Heart right ventricle (tissue), 16 donors: ENCODE results near the gene RPS6KA2. TPM values are rescaled to one million over a fixed set of nuclear protein-coding genes. Genes with fewer than 3 reads are reported as not detected.
"Not testable (repeated sequence)": the region's sequence is repeated elsewhere in the genome, so short reads cannot be mapped to it uniquely, and the experiment has no call there.

Experiments
- ATAC-seq, 8 donors: fragments of 200-7000 bp; cut with Tn5 transposase; one replicate each; pipeline ENCODE4 v1.9.1; 2020; ENCODE audit warnings: mild to moderate bottlenecking in 8 of 8, moderate library complexity in 8 of 8, moderate number of reproducible peaks in 1 of 8
- DNase-seq, 2 donors: peaks; one replicate each; pipeline ENCODE4 v3.0.0-alpha.2; 2020
- H3K27ac ChIP-seq, 10 donors: fragments of 200-600 bp; sonication (generic) in 2 of 10; one replicate each; pipeline versions ENCODE4 v1.5.0 to v1.8.0; 2020 to 2022; ENCODE audit warnings: mild to moderate bottlenecking in 3 of 10
- H3K27me3 ChIP-seq, 7 donors: fragments of 200-600 bp; one replicate each; pipeline ENCODE4 v1.8.0; 2021 to 2022; ENCODE audit warnings: mild to moderate bottlenecking in 2 of 7
- H3K36me3 ChIP-seq, 9 donors: fragments of 200-600 bp; sonication (generic) in 1 of 9; one replicate each; pipeline versions ENCODE4 v1.5.0 to v1.8.0; 2020 to 2022; ENCODE audit warnings: mild to moderate bottlenecking in 2 of 9
- H3K4me1 ChIP-seq, 9 donors: fragments of 200-600 bp; sonication (generic) in 1 of 9; one replicate each; pipeline versions ENCODE4 v1.5.0 to v1.8.0; 2020 to 2022; ENCODE audit warnings: mild to moderate bottlenecking in 4 of 9
- H3K4me3 ChIP-seq, 10 donors: fragments of 200-600 bp; sonication (generic) in 2 of 10; one replicate each; pipeline versions ENCODE4 v1.5.0 to v1.8.0; 2020 to 2022; ENCODE audit warnings: mild to moderate bottlenecking in 7 of 10, moderate library complexity in 2 of 10
- H3K9me3 ChIP-seq, 11 donors: fragments of 200-600 bp in 10 of 11; sonication (generic) in 2 of 11; one replicate each; pipeline versions ENCODE4 v1.5.0 to v1.8.0; 2013 to 2022; ENCODE audit warnings: mild to moderate bottlenecking in 2 of 11, control low read depth in 1 of 11, moderate library complexity in 1 of 11
- CTCF ChIP-seq, 9 donors: fragments of 200-600 bp; sonication (generic) in 2 of 9; IDR thresholded peaks; one replicate each; pipeline versions ENCODE4 v1.5.0 to v1.8.0; 2021 to 2022; ENCODE audit warnings: antibody characterized with exemption in 9 of 9, mild to moderate bottlenecking in 5 of 9, moderate library complexity in 1 of 9
- WGBS, 2 donors: extraction: QIAGEN DNeasy Blood & Tissue Kit; methylation state at CpG; one replicate each; pipeline ENCODE4 v1.1.7; 2013; ENCODE audit warnings: inconsistent platforms in 1 of 2; 5-methylcytosine and 5-hydroxymethylcytosine counted together
- intact Hi-C, 10 donors: fragments of 100-400 bp; cut with DNase I; formaldehyde crosslinking; loops; one replicate each; pipeline versions ENCODE4 v1.11.1 to v1.14.2; 2022
- polyA plus RNA-seq, 2 donors: library from polyadenylated mRNA; stranded (reverse); fragments of 200-250 nt; gene quantifications; one replicate each; pipeline ENCODE4 v1.2.3, GENCODE V29; 2013
- total RNA-seq, 10 donors: library from RNA; stranded (reverse); fragmentation: NEBNext Ultra II Directional in 3 of 10; extraction: Animal tissue kit (Norgen Biotek cat#: 25700) in 3 of 10; gene quantifications; one replicate each; pipeline versions ENCODE4 v1.2.1 to v1.2.4, GENCODE V29; 2021 to 2023
- donor health status: Arrhythmogenic right ventricular cardiomyopathy.
- donor health status: ischemic (EF 13 %, LVEDD 7.1; RV severe dilation, severe dysfunction).
- donor health status: healthy with polysubstance abuse.
- donor health status: DM: no; HTN: yes; CAD: no.
- donor health status: DM: no; HTN: no; CAD: no.
- donor health status: ischemic (EF 25% LVEDD 6.9; RV normal size, moderate dysfunction).
- donor health status: ischemic (EF 25% LVEDD 5.7; RV mildly dilated, moderate dysfunction).
- donor health status: healthy.
- donor health status: DM: yes; HTN: yes; CAD: no.
- donor health status: Ischemic cardiomyopathy.
- donor health status: ischemic (EF 35%, LVEDD 5.7; RV mildly dilated, moderate dysfunction).
- donor health status: nonischemic (EF 11% LVEDD 7.7; RV severe dilation, severe dysfunction).
- donor health status: DM: yes; HTN: yes; CAD: no.
- donor health status: PGD.
- donor health status: ischemic (EF 29% LVEDD 5.4; RV normal size, mild dysfunction).
- donor health status: nonischemic (EF 23%, LVEDD 6.1; RV moderate dilation, normal function).

Gene RPS6KA2
- total and polyA plus RNA-seq, 12 donors: 20.3 to 91.4 (median 73.7) TPM

DNA sequence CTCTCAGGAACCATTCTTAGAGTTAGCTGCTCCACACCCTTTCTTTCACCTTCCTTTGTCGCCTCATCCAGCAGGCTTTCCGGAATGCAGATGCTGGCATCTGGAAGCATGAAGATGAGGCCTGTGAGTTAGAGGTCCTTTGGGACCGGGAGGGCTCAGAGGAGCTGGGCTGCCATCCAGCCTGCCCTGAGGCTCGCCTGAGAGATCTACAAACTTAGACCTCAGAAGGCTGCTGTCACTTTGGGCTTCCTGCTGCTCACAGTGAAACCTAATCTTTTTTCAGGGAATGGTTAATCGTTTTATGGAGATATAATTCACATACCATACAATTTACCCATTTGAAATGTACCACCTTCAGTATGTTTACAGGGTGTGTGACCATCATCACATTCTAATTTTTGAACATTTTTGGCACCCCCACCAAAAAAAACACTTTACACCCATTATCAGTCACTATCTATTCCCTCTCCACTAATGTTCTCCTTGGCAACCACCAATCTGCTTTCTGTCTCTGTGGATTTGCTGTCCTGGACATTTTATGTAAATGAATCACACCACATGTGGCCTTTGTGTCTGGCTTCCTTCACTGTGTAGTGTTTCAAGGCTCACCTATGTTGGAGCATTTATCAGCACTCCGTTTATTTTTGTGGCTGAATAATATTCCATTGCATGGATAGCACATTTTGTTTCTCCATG lies 224.3 kb downstream of the RPS6KA2 start:
- TF ChIP-seq CTCF (IDR thresholded peaks at IDR 0.05): no peak
- intact Hi-C loops: loop anchor here in 9 of 10 donors (5.0 to 10.0 kb wide), 6 partner anchors 90 to 518 kb away; partner anchors contain the start of gene TBXT (in 1 of the 9)
- DNase-seq (no peak), ATAC-seq (no peak)
- Histone ChIP-seq H3K4me3 (no peak overlapping the region), H3K4me1 (peaks cover 0 to 4% (median 0%) of the 10 kb centered on the region in 9 donors), H3K36me3 (no peaks in the 10 kb centered on the region), H3K27me3 (peaks cover 0 to 16% (median 0%) of the 10 kb centered on the region in 7 donors), H3K27ac (no peak overlapping the region), H3K9me3 (peaks cover 0 to 3% (median 0%) of the 10 kb centered on the region in 11 donors)
- 37 to 50% methylated on average over 5 to 6 of the region's 6 CpGs for WGBS, 2 donors

- peak; percentile 71 to 89 (median 81) for TF ChIP-seq CTCF (IDR thresholded peaks at IDR 0.05)
- H3K27me3 ChIP-seq: peaks cover 0 to 22% (median 3%) of the 10 kb centered on the region in 7 donors
- H3K9me3 ChIP-seq, H3K36me3 ChIP-seq, H3K4me1 ChIP-seq, H3K27ac ChIP-seq, H3K4me3 ChIP-seq: not testable (repeated sequence)
- 23% methylated on average over 16 of the region's 16 CpGs for WGBS, 2 donors
- DNase-seq: peak; percentile 29 to 72
- intact Hi-C loops: loop anchor here (1.0 to 10.0 kb wide), 13 partner anchors 87 to 516 kb away; partner anchors contain the start of gene TBXT (in 1 of the 10)
- ATAC-seq: peak in 7 of 8 donors; percentile 64 to 91 (median 80)
These were observed 226.3 kb downstream of the RPS6KA2 start for GRCh38 chr6:166400649-166401250.

- ATAC-seq (no peak), DNase-seq (no peak)
- TF ChIP-seq CTCF (IDR thresholded peaks at IDR 0.05): no peak
- Histone ChIP-seq H3K4me1 (peaks cover 0 to 4% (median 0%) of the 10 kb centered on the region in 9 donors), H3K27ac (no peak overlapping the region), H3K36me3 (no peaks in the 10 kb centered on the region), H3K27me3 (peaks cover 0 to 27% (median 5%) of the 10 kb centered on the region in 7 donors), H3K4me3 (no peak overlapping the region), H3K9me3 (peaks cover 0 to 4% (median 0%) of the 10 kb centered on the region in 11 donors)
- intact Hi-C loops: loop anchor here (1.0 to 10.0 kb wide), 12 partner anchors 87 to 515 kb away; partner anchors contain the start of gene TBXT (in 1 of the 10)
- 94% methylated on average over 2 of the region's 2 CpGs for WGBS, 2 donors
These were observed 226.9 kb downstream of the RPS6KA2 start for GRCh38 chr6:166400181-166400580.

DNA sequence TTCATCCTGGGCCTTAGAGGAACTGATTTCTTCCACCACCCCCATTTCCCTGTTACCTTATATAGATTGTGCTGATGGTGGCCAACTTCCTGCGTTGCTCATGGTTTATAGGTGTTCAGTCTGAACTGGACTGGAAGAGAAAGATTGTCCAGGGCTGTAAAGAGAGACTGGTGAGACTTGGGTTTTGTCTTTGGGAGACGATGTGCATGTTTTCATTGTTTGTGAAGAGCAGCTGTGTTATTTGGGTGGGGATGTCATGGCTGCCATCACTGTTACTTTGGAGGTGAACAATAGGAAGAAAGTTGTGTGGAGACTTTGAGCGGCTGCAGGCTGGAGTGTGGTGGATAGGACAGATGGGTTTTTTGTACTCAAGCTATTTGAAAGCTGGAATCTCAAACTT lies 228.7 kb downstream of the RPS6KA2 start:
- DNase-seq (no peak), ATAC-seq (no peak)
- H3K4me3 ChIP-seq: no peak overlapping the region
- no peaks in the 10 kb centered on the region for H3K36me3 ChIP-seq
- no peak for TF ChIP-seq CTCF (IDR thresholded peaks at IDR 0.05)
- WGBS, 2 donors: 85 to 89% methylated on average over 3 of the region's 3 CpGs
- no peak overlapping the region for H3K27ac ChIP-seq
- intact Hi-C loops: loop anchor here in 3 of 10 donors (5.0 to 10.0 kb wide), 3 partner anchors 84 to 244 kb away; no protein-coding TSS in a partner anchor
- H3K9me3 ChIP-seq: peaks cover 0 to 4% (median 0%) of the 10 kb centered on the region in 11 donors
- peaks cover 0 to 4% (median 0%) of the 10 kb centered on the region in 9 donors for H3K4me1 ChIP-seq
- peaks cover 0 to 40% (median 8%) of the 10 kb centered on the region in 7 donors for H3K27me3 ChIP-seq
